ENCODE data around the gene SIAH3. TPM values are rescaled to one million over a fixed set of nuclear protein-coding genes. Genes with fewer than 3 reads are reported as not detected.
A peak's percentile ranks its signal among the peaks of the same experiment; 100 is the strongest.
"Not testable (repeated sequence)": the region's sequence is repeated elsewhere in the genome, so short reads cannot be mapped to it uniquely, and the experiment has no call there.

Gene SIAH3
- total RNA-seq, 8 experiments from 2014 or later, result 0.56 to 7.4 (median 3.6) TPM

DNA sequence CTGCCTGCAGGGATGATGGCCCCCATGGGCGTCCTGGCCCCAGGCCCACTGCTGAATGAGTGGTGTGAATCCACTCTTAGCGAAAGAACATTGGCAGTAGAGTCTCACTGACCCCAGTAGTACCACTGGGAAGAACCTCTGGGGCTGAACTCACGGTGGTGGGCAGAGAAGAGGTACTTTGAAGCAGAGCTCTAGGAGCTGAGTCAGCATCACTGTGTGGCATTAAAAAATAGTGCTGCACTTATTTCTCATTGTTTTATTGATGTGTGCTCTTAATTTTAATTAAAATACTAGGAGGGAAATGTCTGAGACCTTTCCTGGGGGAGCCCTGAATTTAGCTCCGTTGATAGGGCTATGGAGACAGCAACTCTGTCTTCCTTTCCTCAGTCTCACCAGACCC is 88.1 kb downstream of the SIAH3 start:
- in situ Hi-C loops (cut with MboI; ENCODE audit: low pct_unique_long_range_greater_than_20kb in 2 of 9, low sequenced_read_pairs in 9 of 9, unreplicated experiment in 9 of 9), result no loop called here
- no peak for ATAC-seq (replicated peaks in 6 of 8)
- H3K4me1 ChIP-seq (replicated peaks in 1 of 2), result peaks cover 10 to 17% of the 10 kb centered on the region in 2 donors
- WGBS, 10 experiments, result 6 to 100% (median 60%) methylated on average over 1 to 3 of the region's 4 CpGs; no CpG with 5 or more reads in 2 of the 10 experiments
- H3K27ac ChIP-seq, result no peak overlapping the region
- H3K4me3 ChIP-seq, result no peak overlapping the region

DNA sequence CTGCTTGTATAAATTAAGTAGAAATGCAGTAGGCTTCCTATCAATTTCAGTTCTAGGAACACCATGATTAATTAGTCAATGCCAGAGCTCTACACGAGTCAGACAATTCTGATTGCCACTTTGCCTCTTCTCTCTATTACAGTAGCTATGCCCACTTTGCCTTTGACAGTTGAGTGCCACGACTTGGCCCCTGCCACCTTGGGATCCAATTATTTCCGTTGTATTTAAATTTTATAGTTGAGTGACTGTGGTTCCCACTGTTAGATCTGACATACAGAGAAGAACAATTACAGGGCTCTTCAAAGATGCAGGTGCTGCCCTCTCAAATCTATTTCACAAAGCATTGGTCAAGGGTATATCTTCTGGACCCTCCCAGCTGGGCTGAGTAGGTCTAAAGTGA is 94.0 kb downstream of the SIAH3 start:
- H3K4me3 ChIP-seq; H3K27ac ChIP-seq; H3K4me1 ChIP-seq (replicated peaks in 1 of 2); in situ Hi-C loops (cut with MboI; ENCODE audit: low pct_unique_long_range_greater_than_20kb in 2 of 9, low sequenced_read_pairs in 9 of 9, unreplicated experiment in 9 of 9); ATAC-seq (replicated peaks in 6 of 8): not testable (repeated sequence)
- 0 to 100% (median 63%) methylated on average over 1 to 3 of the region's 3 CpGs; no CpG with 5 or more reads in 3 of the 10 experiments for WGBS, 10 experiments

DNA sequence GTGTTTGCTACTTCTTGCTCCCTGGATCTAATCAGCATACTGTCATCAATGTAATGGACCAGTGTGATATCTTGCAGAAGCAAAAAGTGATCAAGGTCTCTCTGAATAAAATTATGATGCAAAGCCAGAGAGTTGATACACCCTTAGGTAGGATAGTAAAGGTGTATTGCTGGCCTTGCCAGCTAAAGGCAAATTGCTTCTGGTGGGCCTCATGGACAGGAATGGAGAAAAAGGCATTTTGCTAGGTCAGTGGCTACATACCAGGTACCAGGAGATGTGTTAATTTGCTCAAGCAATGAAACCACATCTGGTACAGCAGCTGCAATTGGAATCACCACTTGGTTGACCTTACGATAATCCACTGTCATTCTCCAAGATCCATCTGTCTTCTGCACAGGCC is 95.1 kb downstream of the SIAH3 start:
- 50% methylated on average over 1 of the region's 1 CpG; no CpG with 5 or more reads in 9 of the 10 experiments for WGBS, 10 experiments
- ATAC-seq (replicated peaks in 6 of 8); H3K4me1 ChIP-seq (replicated peaks in 1 of 2); in situ Hi-C loops (cut with MboI; ENCODE audit: low pct_unique_long_range_greater_than_20kb in 2 of 9, low sequenced_read_pairs in 9 of 9, unreplicated experiment in 9 of 9); H3K4me3 ChIP-seq; H3K27ac ChIP-seq: not testable (repeated sequence)

DNA sequence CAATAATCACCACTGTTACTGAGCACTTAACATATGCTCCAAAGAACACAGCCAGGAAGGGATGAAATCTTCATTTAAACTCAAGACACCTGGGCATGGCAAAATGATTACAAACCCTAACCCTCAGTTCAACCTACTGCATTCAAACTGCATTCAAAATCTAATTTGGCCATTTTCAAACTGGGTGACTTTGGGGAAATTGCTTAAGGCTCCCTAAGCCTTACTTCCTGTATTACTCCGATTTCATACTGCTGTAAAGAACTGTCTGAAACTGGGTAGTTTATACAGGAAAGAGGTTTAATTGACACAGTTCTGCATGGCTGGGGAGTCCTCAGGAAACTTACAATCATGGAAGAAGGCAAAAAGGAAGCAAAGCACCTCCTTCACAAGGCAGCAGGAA is 99.0 kb downstream of the SIAH3 start:
- WGBS, 10 experiments, result 38 to 100% (median 89%) methylated on average over 1 of the region's 1 CpG; no CpG with 5 or more reads in 3 of the 10 experiments
- in situ Hi-C loops (cut with MboI; ENCODE audit: low pct_unique_long_range_greater_than_20kb in 2 of 9, low sequenced_read_pairs in 9 of 9, unreplicated experiment in 9 of 9), result no loop called here
- H3K27ac ChIP-seq, result no peak overlapping the region
- H3K4me3 ChIP-seq, result no peak overlapping the region
- H3K4me1 ChIP-seq (replicated peaks in 1 of 2), result peaks cover 12 to 22% of the 10 kb centered on the region in 2 donors
- ATAC-seq (replicated peaks in 6 of 8), result no peak

DNA sequence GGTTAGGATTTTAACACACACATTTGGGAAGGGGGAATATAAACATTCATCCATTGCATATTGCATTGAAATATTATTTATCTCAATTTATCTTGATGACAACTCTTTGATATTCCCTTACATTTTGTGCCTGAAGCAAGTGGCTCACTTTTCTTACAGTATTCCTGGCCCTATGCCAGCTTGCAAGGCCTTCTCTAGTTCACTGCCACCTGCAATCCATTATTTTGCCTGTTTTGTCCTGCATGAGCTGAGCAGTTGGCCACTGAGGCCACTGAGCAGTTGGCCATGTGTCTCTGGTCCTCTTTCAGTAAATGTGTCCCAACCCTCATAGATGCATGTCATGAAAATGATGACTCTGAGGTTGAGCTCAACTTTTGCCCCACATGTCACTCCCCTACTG is 99.7 kb downstream of the SIAH3 start:
- no peak overlapping the region for H3K4me3 ChIP-seq
- H3K27ac ChIP-seq, result no peak overlapping the region
- peaks cover 12 to 22% of the 10 kb centered on the region in 2 donors for H3K4me1 ChIP-seq (replicated peaks in 1 of 2)
- in situ Hi-C loops (cut with MboI; ENCODE audit: low pct_unique_long_range_greater_than_20kb in 2 of 9, low sequenced_read_pairs in 9 of 9, unreplicated experiment in 9 of 9), result no loop called here
- ATAC-seq (replicated peaks in 6 of 8), result peak in 2 of 8 experiments; percentile 52 to 88

DNA sequence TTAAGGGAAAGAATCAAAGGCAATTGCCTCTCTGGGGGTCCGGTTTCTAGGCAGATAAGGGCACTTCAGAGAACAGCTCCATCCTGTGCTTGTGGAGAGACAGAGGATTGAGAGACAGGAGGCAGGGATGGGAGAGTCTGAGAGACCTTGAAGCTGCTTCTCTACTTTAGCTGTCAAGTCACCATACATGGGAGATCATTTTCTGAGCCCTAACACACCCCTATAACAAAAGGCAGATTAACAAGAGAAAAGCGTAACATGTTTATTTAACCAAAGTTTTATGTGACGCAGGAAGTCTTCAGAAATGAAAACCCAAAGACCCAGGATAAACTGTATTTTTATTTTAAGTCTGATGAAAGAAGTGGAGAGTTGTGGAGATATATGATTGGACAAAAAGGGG is 101.0 kb downstream of the SIAH3 start:
- peaks cover 12 to 22% of the 10 kb centered on the region in 2 donors for H3K4me1 ChIP-seq (replicated peaks in 1 of 2)
- ATAC-seq (replicated peaks in 6 of 8), result no peak
- no peak overlapping the region for H3K4me3 ChIP-seq
- WGBS, 10 experiments, result 33 to 100% (median 95%) methylated on average over 1 to 3 of the region's 3 CpGs; no CpG with 5 or more reads in 1 of the 10 experiments
- in situ Hi-C loops (cut with MboI; ENCODE audit: low pct_unique_long_range_greater_than_20kb in 2 of 9, low sequenced_read_pairs in 9 of 9, unreplicated experiment in 9 of 9), result no loop called here
- no peak overlapping the region for H3K27ac ChIP-seq

DNA sequence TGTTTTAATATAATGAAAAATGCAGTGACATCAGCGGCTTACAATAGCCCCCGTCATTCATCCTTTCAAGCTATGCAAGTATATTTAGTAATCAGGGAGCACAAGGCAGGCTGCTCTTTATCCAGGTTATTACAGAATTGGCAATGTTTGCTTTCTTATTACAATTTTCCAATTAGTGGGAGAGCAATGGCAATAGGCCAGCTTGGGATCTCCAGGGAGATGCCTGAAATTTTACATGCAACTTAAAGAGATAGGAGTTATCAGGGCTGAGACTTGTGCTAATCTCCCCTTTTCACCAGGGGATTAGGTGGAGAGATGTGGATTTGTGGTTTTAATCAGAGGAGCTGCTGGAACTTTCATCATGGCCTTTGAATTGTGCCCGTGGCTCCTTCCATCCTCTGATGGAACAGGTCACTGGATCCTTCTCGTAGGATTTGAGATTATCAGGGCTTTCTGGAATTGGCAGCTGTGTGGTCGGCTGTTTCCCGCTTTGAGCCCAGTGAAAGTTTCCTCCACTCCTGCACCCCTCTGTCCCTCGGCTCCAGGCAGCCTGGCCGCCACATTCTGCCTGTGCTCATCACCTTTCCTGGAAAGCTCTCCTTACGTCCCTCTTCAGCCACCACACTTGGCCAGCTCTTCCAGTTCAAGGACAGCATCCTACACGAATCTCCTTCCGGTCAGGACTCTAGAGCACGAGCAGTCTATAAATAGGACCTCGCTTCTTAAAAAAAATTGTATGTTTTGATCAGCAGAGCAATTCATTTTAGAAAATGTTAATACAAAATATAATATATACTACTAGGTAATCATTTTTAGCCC is 102.4 kb downstream of the SIAH3 start:
- WGBS, 10 experiments, result 28 to 95% (median 81%) methylated on average over 2 to 11 of the region's 13 CpGs
- Histone ChIP-seq H3K4me1 (replicated peaks in 1 of 2) (peaks cover 17 to 22% of the 10 kb centered on the region in 2 donors), H3K27ac (no peak overlapping the region), H3K4me3 (no peak overlapping the region)
- ATAC-seq (replicated peaks in 6 of 8), result peak in 3 of 8 experiments; percentile 61 to 67 (median 63)
- in situ Hi-C loops (cut with MboI; ENCODE audit: low pct_unique_long_range_greater_than_20kb in 2 of 9, low sequenced_read_pairs in 9 of 9, unreplicated experiment in 9 of 9), result no loop called here

DNA sequence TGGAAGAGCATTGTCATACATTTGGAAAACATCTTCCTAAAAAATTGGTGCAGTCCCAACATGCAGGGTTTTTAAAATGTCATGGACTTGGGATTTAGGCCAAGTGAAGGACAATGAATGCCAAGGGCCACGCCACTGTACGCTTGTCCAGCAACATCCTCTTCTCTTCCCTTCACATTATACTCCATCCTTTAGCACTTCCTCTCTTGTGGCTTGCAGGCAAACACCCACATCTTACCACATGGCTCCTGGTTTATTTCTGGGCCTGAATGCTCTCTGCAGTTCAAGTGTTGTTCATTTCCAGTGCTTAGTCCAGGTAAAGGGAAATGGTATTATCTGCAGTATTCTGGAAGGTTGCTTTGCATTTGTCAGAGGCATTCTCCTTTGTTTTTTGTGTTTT is 104.5 kb downstream of the SIAH3 start:
- Histone ChIP-seq H3K4me1 (replicated peaks in 1 of 2) (peaks cover 17 to 22% of the 10 kb centered on the region in 2 donors), H3K27ac (no peak overlapping the region), H3K4me3 (no peak overlapping the region)
- no peak for ATAC-seq (replicated peaks in 6 of 8)
- in situ Hi-C loops (cut with MboI; ENCODE audit: low pct_unique_long_range_greater_than_20kb in 2 of 9, low sequenced_read_pairs in 9 of 9, unreplicated experiment in 9 of 9), result no loop called here
- 5 to 100% (median 100%) methylated on average over 2 of the region's 2 CpGs; no CpG with 5 or more reads in 5 of the 10 experiments for WGBS, 10 experiments

DNA sequence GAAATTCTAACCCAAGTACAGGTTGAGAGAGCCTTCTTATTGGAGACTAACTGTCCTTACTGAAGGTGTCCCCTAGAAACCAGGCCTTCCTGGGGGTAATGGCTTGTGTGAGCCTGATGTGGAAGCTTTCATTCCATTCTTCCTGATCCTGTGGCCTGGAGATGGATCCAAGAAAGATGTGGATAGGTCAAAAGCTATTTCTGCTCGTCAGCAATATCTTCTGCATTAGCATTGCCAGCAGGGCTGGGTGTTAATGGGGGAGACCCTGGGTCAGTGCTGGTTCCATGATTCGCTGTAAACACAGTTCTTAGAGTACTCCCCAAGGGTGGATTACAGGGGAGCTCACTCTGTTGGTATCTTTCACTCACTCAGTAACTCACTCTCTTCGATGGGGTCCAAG is 106.6 kb downstream of the SIAH3 start:
- WGBS, 10 experiments, result 0 to 100% (median 71%) methylated on average over 1 to 3 of the region's 3 CpGs; no CpG with 5 or more reads in 1 of the 10 experiments

DNA sequence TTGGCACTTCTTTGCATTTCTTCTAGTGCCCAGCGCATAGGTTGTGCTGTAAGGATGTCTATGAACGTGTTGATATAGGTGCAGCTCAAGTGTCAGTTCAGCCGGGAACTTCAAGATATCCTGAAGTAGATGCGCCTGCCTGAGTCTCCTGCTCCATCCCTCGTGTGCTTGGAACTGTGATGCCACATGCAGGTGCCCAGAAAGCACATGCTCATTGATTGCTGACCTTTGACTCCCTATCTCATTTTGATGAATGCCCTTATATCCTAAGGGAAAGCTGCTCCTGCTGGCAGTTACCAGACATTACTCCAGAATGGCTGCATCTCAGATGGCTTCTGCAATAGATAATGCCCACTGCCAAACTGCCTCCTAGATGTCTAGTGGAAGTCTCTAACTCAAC is 108.6 kb downstream of the SIAH3 start:
- in situ Hi-C loops (cut with MboI; ENCODE audit: low pct_unique_long_range_greater_than_20kb in 2 of 9, low sequenced_read_pairs in 9 of 9, unreplicated experiment in 9 of 9), result no loop called here
- no peak for ATAC-seq (replicated peaks in 6 of 8)
- Histone ChIP-seq H3K27ac (no peak overlapping the region), H3K4me3 (no peak overlapping the region), H3K4me1 (replicated peaks in 1 of 2) (peaks cover 5 to 6% of the 10 kb centered on the region in 2 donors)
- WGBS, 10 experiments, result 14 to 100% (median 67%) methylated on average over 1 to 5 of the region's 5 CpGs; no CpG with 5 or more reads in 2 of the 10 experiments

More for the DNA sequence above, 106.6 kb downstream of the SIAH3 start:
- ATAC-seq (replicated peaks in 6 of 8), result no peak
- Histone ChIP-seq H3K4me1 (replicated peaks in 1 of 2) (peaks cover 17 to 25% of the 10 kb centered on the region in 2 donors), H3K27ac (peak overlapping the region in 1 of 2 donors; percentile 5), H3K4me3 (no peak overlapping the region)
- in situ Hi-C loops (cut with MboI; ENCODE audit: low pct_unique_long_range_greater_than_20kb in 2 of 9, low sequenced_read_pairs in 9 of 9, unreplicated experiment in 9 of 9), result no loop called here

DNA sequence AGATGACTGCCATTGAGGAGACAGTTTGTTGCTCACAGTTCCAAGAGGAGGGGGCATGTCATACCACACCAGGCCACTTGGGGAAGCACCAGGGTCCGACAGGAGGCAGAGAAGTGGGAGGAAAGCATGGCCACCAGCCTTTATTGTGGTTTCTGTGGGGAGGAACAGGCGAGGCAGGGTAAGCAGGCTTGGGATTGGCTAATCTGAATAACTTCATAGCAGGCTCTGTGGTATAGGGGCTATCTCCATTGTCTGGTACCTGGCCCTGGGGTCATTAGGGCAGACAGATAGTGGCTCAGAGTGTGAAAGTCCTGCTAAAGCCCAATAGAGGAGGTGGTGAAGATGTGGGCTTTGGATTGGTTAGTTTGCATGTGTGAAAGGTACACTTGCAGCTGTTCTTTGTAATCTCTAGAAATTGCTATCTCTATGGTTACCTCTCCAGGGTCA is 114.0 kb downstream of the SIAH3 start:
- 0 to 65% (median 17%) methylated on average over 1 to 2 of the region's 2 CpGs; no CpG with 5 or more reads in 6 of the 10 experiments for WGBS, 10 experiments
- in situ Hi-C loops (cut with MboI; ENCODE audit: low pct_unique_long_range_greater_than_20kb in 2 of 9, low sequenced_read_pairs in 9 of 9, unreplicated experiment in 9 of 9), result no loop called here
- peak in 2 of 8 experiments; percentile 39 to 65 for ATAC-seq (replicated peaks in 6 of 8)
- H3K4me1 ChIP-seq (replicated peaks in 1 of 2), result peaks cover 2 to 23% of the 10 kb centered on the region in 2 donors
- no peak overlapping the region for H3K4me3 ChIP-seq
- H3K27ac ChIP-seq, result no peak overlapping the region

DNA sequence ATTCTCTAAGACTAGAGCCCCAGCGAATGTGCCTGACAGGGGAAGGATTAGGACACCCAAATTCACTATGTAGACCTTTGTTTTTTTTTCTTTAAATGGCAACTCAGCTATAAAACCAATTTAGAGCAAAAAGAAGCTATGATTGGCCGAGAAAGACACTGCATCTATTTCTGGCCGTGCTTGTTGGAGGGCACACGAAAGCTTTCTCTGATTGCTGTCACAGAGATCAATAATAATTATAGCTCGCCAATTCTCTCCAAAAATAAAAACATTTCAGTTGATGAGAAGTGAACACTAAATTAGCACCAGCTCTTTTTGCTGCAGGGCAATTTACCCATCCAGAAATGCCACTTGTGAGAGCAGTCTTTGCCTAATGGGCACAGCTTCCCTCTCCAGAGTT is 118.2 kb downstream of the SIAH3 start:
- no peak for ATAC-seq (replicated peaks in 6 of 8)
- no peak overlapping the region for H3K27ac ChIP-seq
- H3K4me1 ChIP-seq (replicated peaks in 1 of 2), result peaks cover 2 to 20% of the 10 kb centered on the region in 2 donors
- H3K4me3 ChIP-seq, result no peak overlapping the region
- 0 to 93% (median 45%) methylated on average over 1 to 5 of the region's 5 CpGs; no CpG with 5 or more reads in 1 of the 10 experiments for WGBS, 10 experiments
- in situ Hi-C loops (cut with MboI; ENCODE audit: low pct_unique_long_range_greater_than_20kb in 2 of 9, low sequenced_read_pairs in 9 of 9, unreplicated experiment in 9 of 9), result no loop called here

DNA sequence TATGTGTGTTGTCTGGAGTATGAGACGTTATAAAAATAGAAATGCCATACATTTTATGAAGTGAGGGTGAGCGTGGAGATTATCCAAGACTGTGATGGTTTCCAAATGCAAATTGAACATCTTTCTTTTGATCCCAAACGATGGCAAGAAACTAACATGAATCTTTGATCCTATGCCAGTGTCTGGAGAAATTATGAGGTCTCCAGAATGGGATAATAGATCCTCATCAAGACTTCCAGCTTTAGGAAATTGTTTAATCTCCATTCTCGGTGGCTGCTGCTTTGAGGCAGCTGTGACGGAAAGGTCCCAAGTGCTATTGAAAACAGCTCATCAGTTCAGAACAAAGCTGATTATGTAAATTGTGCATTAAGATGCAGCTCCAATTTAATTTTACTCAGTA is 118.6 kb downstream of the SIAH3 start:
- H3K4me1 ChIP-seq (replicated peaks in 1 of 2), result peaks cover 2 to 18% of the 10 kb centered on the region in 2 donors
- no peak overlapping the region for H3K27ac ChIP-seq
- no peak for ATAC-seq (replicated peaks in 6 of 8)
- no peak overlapping the region for H3K4me3 ChIP-seq
- in situ Hi-C loops (cut with MboI; ENCODE audit: low pct_unique_long_range_greater_than_20kb in 2 of 9, low sequenced_read_pairs in 9 of 9, unreplicated experiment in 9 of 9), result no loop called here
- 0 to 100% (median 27%) methylated on average over 1 to 4 of the region's 5 CpGs; no CpG with 5 or more reads in 2 of the 10 experiments for WGBS, 10 experiments

All from motor neuron (in vitro differentiated cells).